ENCODE data around the gene PPID. TPM values are rescaled to one million over a fixed set of nuclear protein-coding genes. Genes with fewer than 3 reads are reported as not detected.

The PPID gene
- total RNA-seq, 1 experiment from 2014 or later = 53.5 TPM

- H3K79me1 ChIP-seq (ENCODE audit: insufficient read depth, low read depth, low read length, poor library complexity, severe bottlenecking) = peaks cover 3% of the 10 kb centered on the region
- no peak overlapping the region for H3K56ac ChIP-seq (ENCODE audit: insufficient read length, low read depth, low read length)
- H3K4ac ChIP-seq (ENCODE audit: low read depth, low read length) = no peak overlapping the region
- no peak overlapping the region for H4K5ac ChIP-seq (ENCODE audit: insufficient read length, low read depth, low read length)
- H3K4me3 Mint-ChIP-seq = no peak overlapping the region
- no peak overlapping the region for H2BK15ac ChIP-seq (ENCODE audit: low read depth, low read length)
- no peaks in the 10 kb centered on the region for H4K20me1 ChIP-seq (ENCODE audit: control insufficient read depth, insufficient read depth, insufficient read length)
- H3K18ac ChIP-seq (ENCODE audit: insufficient read length, low read depth, low read length) = no peak overlapping the region
- no peak for DNase-seq
- no peak overlapping the region for H2BK20ac ChIP-seq (ENCODE audit: low read depth, low read length, poor library complexity, severe bottlenecking)
- peaks cover 5% of the 10 kb centered on the region; the same call in 1 of the 2 replicates for H3K79me2 ChIP-seq (ENCODE audit: insufficient read depth, low read length)
- H3K36me3 Mint-ChIP-seq (ENCODE audit: insufficient read depth in 1 of 3, low read depth in 3 of 3) = peaks cover 21 to 34% (median 26%) of the 10 kb centered on the region in 3 experiments
- no peak overlapping the region for H3K27ac Mint-ChIP-seq
- H3K4me1 ChIP-seq (ENCODE audit: insufficient read depth, low read length) = no peaks in the 10 kb centered on the region
- H3K23me2 ChIP-seq (ENCODE audit: insufficient read length, low read depth, low read length, poor library complexity, severe bottlenecking) = peaks cover 6% of the 10 kb centered on the region
- WGBS (ENCODE audit: extremely low coverage, insufficient read length, low lambda C conversion rate) = no CpG with 5 or more reads among the region's 2 CpGs
- no peak overlapping the region for H3K23ac ChIP-seq (ENCODE audit: insufficient read length, low read depth, low read length)
- H4K8ac ChIP-seq (replicated peaks; ENCODE audit: insufficient read length, low read depth, low read length) = no peak overlapping the region
- no peak overlapping the region for H3K4me2 ChIP-seq (ENCODE audit: insufficient read depth, insufficient read length, low read length)
- no peak overlapping the region for H2BK12ac ChIP-seq (ENCODE audit: insufficient read length, low read depth, low read length)
- no peaks in the 10 kb centered on the region for H3K9me3 ChIP-seq (ENCODE audit: control insufficient read depth, low read depth, low read length)
- no peaks in the 10 kb centered on the region for H3K27me3 ChIP-seq (ENCODE audit: insufficient read depth, low read length)
- no peak overlapping the region for H3T11ph ChIP-seq (ENCODE audit: low read length)
- no peak overlapping the region for H3K9ac ChIP-seq (ENCODE audit: extremely low read depth, insufficient read length, low read length)
- no peak overlapping the region for H2AK5ac ChIP-seq (ENCODE audit: insufficient read length, low read length)
- no peak overlapping the region for H2BK120ac ChIP-seq (ENCODE audit: low read depth, low read length, poor library complexity, severe bottlenecking)
- no peak overlapping the region for H3K27ac ChIP-seq (ENCODE audit: insufficient read length, low read depth, low read length)
- no peaks in the 10 kb centered on the region; the same call in none of the 2 replicates for H3K27me3 Mint-ChIP-seq (ENCODE audit: low read depth)
- no peak overlapping the region for H4K91ac ChIP-seq (ENCODE audit: insufficient read length, low read depth, low read length)
- H2BK5ac ChIP-seq (ENCODE audit: insufficient read length, low read length) = no peak overlapping the region
- peaks cover 7 to 11% of the 10 kb centered on the region in 2 experiments for H3K4me1 Mint-ChIP-seq
- no peak for TF ChIP-seq CTCF (conservative IDR thresholded peaks at IDR 0.05)
- H3K9me3 Mint-ChIP-seq = peaks cover 0 to 4% of the 10 kb centered on the region in 2 experiments; a peak in 1 of 5 replicates
- H2AFZ ChIP-seq (ENCODE audit: low read length) = no peak overlapping the region
- no peak overlapping the region for H3K14ac ChIP-seq (ENCODE audit: insufficient read depth, low read length)
Observed at GRCh38 chr4:158666892-158667291, 56.3 kb downstream of the PPID start.
